HG02798 (cell line): ENCODE results near the gene FER.
"Not testable (repeated sequence)": the region's sequence is repeated elsewhere in the genome, so short reads cannot be mapped to it uniquely, and the experiment has no call there.

Experiments
- ATAC-seq: cut with Tn5 transposase; IDR thresholded peaks from one replicate; pipeline ENCODE4 v1.9.1; 2021; ENCODE audit warnings: mild to moderate bottlenecking; ENCODE audit not compliant: unreplicated experiment, poor library complexity

Gene FER

DNA sequence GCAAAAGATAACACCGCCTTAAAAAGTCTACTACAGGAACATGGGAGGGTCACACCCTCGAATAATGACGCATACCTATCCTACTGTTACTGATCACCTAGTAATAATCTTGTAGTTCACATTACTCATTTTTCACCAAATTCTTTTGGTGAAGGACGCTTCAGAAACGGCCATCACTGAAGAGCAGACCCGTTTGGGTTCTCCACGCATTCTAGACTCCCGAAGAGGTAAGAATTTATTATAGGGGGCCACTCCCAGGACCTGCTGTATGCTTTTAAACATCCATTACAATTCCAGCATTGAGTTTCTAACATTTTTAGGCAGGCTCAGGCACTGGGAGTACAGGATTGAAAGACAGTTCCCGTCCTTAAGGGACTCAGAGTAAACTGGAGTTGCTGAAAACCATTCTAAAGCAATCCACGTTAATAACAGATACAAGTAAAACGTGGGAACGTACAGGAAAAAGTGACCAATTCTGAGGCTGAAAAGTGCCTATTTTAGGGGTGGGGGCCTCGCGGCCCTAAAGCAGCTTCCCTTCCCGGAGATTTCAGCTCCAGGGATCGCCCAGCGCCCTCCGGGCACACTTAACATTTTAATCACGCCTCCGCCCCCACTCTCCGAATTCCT lies at the start of gene FER:
Gene FER, plus strand, starts transcription at position 124 of the 627 bp plus-strand sequence. CDS start 50,286 bp downstream, outside the sequence.
- ATAC-seq, result peak; percentile 27

DNA sequence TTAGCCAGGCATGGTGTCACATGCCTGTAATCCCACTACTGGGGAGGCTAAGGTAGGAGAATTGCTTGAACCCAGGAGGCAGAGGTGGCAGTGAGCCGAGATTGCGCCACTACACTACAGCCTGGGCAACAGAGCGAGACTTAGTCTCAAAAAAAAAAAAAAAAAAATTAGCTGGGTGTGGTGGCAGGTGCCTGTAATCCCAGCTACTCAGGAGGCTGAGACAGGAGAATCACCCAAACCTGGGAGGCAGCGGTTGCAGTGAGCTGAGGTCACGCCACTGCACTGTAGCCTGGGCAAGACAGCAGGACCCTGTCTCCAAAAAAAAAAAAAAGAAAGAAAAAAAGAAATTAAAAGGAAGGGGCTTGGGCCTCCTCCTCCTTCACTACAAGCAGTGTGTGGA lies 47.3 kb upstream of the FER start:
- ATAC-seq, result not testable (repeated sequence)

DNA sequence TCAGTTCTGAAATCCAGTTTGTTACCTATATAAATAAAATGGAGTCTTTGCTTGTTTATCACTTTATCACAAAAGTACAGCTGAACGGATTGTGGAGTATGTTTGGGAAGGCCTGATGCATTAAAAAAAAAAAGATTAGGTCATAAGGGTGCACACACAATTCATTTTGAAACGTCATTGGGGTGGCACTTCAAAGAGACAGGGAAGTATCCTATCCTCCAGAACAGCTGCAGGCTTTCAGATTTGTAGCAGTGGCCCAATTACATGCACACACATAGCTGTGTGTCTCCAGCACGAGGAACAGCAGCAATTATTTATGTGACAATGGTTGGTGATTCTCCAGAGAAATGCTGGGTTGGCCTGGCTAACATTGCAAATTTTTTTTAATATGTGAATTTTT lies 46.8 kb upstream of the FER start:
- no peak for ATAC-seq

DNA sequence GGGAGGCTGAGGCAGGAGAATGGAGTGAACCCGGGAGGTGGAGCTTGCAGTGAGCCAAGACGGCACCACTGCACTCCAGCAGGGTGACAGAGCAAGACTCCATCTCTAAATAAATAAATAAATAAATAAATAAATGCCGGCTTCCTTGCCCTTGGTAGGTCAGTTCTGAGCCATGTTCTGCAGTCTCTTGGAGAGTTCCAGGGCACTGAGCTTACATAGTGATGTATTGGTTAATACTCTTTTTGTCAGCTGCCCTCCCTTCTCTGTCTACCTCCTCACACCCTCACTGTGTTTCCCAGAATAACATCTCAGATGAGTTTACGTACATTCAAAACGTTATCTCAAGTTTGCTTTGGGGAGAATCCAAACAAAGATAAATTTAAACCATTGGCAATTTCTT lies 45.2 kb upstream of the FER start:
- ATAC-seq, result no peak

DNA sequence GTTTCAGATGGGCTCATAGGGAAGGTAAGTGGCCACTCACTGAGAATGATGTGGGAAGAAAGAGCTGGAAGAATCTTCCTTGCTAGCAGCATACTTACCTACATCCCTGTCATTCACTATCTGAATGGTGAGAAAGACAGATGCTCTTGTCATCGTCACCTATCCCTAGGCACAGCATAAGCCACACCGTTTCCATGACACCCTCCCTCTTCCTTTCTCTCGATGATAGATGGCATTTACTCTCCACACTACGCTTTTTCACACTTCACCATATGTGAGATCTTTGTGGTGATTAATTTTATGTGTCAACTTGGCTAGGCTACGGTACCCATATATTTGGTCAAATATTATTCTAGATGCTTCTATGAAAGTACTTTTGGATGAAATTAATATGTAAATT lies 44.4 kb upstream of the FER start:
- ATAC-seq, result no peak

DNA sequence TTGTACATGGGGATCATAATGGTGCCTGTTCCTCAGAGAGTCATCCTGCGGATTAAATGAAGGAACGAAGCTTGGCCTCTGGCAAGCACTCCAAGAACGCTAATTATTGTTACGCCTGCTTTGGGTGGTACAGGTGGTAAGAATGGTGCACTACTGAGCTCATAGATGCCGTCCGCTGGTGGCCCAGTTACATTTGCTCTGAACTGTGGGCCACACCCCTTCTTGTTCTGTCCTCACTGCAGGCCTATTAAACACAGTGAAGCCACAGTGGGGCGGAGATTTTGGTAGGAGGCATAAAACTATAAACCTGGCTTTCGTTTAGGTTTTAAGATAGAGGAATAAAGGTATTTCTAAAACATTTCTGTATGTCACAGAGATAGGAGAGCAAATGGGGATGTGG lies 40.6 kb upstream of the FER start:
- no peak for ATAC-seq

DNA sequence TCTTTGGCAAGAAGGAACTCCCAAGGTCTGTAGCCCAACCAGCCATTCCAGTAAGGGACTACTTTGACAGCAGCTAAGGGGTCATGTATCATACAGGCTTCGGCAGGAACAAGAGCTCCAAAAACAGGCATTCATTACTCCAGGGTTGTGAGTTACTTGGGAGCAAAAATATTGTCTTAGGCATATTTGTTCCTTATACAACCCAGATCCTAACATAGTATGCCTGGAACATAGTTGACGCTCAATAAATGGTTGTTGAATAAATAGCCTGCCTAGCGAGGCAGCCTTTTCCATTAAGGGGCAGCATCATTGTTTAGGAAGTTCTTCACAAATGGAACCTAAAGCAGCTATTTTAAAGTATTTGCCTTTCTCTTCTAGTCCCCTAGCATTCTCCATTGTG lies 35.8 kb upstream of the FER start:
- ATAC-seq, result no peak

DNA sequence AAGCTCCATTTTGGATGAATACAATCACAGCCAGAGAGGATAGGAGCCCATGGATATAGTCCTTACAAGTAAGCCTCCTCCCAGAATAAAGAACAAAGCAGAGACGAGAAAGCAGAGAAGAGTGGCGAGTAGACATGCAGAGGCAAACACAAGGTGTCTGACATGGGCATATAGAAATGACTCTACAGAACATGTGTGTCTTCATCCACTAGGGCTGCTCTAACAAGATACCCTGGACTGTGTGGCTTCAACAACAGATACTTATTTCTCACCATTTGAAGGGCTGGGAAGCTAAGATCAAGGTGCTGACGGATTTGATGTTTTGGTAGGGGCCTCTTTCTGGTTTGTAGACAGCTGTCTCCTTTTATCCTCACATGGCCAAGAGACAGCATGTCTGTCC lies 32.3 kb upstream of the FER start:
- no peak for ATAC-seq

DNA sequence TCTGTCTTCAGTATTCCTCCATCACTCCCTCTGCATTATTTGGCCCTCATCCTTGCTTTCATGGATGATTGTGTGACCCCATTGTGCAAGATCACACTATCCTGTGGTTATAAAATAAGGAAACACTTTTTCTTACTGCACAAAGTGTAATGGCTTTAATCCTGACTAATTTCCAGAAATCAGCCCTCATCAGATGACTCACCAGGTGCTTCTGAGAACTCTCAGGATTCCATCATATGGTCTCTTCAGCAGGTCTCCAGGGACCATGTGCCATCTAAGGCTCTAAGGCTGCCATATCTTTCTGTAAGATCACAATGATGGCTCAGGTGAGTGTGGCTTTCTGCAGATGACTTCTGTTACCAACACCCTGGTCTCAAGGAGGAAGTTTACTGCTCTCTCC lies 27.3 kb upstream of the FER start:
- peak; percentile 87 for ATAC-seq

DNA sequence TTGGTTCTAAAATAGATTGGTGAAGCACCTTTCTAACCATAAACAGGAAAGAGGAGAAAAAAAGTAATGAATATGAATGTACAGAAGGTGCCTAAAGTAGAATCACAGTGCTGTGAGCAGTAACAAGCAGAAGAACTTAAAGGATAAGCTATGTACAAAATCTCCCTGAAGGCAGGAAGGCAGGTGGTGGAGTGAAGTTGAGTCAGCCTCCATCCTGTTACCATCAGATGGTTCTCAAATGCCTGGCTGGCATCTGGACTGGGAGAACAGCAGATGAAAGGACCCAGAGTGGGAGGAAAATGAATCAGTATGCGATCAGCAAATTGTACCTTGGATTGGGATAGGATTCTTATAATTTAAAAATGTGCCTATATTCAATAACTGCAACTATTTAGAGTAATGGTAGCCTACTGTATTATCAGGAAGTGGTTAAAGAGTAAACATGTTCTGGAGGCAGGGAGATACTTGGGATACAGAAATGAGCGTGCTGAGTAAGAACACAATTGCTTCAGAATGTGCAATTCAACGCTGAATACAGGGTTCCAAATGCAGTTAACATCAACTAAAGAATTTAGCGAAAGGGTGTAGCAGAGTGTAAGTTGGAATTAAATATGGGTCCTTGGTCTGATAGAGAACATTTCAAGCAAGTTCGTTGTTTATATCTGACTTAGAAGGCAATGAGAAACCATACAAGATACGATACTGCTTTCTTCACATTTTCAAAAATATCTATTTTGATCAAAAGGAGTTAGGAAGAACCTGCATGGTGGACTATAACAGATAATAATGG lies 21.1 kb upstream of the FER start:
- no peak for ATAC-seq

DNA sequence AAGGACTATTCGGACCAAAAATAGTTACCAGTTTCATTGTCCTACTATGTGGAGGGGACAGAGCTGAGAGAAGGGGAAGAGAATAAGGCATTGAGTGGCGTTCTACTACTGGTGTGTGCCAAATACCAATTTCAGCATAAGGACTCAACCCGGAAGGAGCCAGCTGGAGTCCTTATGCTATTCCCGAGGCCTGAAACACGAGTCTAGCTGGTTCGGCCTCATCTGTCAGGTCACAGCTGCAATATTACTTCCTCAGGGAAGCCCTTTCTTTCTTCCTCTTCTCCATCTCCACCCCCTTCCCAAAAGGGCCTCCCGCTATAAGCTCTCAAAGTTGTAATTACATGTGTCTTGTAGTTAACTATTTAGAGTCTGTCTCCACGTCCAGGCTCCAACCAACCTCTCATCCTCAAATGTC lies 20.5 kb upstream of the FER start:
- ATAC-seq, result no peak

DNA sequence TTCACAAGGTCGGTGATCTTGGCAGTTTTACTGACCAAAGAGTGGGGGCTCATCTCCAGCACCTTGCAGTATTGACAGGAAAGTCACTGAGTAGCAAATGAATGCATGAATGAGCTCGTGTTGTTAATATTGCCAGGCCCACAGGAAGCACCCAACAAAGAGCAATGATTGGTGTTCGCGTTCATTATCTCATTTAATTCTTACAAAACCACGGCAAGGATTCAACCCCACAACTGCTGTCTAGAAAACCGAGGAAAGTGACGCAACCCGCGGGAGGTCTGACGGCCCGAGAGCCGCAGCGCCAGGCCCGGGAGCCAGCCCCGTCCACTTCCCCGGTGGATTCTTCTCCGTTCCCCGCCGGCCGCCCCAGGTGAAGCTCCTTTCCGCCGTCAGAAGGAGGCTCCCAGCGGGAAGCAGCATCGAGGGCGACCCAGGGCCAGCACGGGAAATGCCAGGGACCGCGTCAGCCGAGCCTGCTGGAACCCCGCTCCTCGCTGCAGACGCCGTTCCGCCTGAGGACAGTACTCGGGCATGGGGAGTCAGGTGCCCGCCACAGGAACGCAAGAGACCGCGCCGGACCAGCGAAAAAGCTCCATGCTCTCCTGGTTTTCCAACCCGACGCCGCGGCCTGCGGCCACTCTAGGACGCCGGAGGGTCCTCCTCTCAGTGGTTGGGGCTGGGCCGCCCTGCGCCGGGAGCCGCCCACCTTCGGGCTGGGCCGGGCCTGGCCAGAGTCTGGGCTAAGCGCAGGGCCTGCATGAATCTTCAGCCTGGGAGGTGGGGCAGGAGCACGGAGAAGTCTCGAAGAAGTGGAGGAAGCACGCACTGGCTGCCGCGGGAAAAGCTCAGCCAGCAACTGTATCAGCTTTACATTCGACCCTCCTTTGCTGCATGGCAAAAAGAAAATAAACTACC lies 19.8 kb upstream of the FER start:
- peak; percentile 91 for ATAC-seq

DNA sequence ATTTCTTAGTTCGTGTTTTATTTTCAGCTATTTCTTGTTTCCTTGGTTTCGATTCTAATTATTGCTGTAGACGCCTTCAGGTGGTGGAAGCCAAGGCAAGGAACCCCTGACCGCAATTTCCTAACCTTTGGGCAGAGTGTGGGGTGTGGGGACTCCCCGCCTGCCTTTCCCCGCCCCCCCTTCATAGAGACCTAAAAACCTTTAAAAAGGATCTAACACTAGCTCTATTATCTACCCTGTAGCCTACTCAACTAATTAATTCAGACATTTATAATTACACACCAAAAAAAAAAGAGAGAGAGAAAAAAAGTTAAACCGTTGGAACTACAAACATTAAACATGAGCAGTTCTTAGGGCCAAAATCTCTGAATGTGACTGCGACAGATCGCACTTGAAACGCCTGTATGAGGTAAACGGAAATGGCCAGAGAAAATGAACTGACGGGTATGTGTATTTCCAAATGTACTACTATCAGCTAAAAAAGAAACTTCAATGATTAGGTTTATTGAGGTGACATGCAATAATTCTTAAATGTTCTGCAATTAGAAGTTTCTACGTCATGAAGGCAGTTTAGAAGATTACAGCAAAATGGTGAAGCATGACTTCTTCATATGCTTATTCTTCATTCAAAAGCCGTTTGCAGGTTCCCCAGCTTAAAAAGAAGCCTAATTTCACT lies 19.0 kb upstream of the FER start:
- peak; percentile 29 for ATAC-seq

DNA sequence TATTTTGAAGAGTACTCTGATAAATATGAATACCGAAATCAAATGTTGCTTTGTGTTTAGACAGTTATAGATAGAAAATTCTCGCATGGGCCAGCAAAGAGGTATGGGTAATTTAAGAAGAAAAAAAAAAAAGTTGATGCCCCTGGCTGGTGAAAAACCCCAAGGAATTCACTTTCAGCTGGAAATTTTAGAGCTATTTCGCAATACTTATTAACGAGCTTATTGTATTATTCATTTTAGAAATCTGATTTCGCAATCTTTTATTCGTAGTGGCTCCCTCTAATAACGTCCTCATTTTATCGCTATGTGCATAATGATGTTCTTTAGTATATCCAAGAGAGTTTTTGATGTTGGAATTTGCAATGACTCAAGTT lies 18.5 kb upstream of the FER start:
- no peak for ATAC-seq

DNA sequence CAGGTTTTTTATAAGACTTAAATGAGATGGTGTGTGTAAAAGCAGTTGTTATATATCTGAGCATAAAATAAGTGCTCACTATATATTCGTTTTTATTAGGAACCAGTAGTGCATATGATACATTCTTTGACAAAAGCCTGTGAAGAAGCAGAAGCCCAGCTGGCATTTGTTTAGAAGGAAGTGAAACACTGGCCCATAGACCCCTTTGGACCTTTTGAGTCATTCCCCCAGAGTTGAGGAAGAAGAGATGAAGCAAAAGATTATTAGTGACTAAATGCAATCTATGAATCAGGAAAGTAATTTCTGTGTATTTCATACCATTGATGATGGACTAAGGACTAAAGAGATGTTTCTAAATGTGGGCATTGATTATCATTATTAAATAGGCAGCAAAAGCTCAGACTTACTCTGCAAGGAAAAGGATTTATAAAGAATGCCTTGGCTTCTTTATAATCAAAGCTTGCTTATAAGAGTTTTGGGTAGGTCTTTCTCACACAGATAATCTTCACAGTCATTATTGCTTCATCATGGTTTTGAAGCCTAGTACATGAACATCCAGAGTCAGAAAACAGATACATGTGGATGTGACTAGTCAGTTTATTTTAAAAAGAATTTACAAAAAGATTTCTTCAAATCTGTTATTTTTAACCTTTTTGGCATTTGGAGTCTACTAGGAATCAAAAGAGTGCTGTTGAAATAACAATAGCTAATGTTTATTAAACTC lies 16.9 kb upstream of the FER start:
- peak; percentile 28 for ATAC-seq

DNA sequence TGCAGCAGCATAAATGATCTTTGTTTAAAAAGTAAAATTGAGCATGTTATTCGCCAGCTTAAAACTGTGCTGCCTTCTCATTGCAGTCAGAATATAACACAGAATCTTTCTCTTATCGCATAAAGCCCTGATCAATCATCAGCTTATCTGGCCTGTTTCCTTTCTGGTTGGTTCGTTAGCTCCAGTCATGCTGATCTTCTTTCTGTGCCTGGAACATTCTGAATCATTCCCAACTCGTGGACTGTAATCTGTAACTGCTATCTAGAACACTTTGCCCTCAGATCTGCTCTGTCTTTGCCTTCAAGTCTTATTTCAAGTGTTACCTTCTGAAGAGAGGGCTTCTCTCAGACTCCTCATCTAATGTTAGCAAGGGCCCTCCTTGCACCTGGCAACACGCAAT lies 11.9 kb upstream of the FER start:
- ATAC-seq, result no peak

DNA sequence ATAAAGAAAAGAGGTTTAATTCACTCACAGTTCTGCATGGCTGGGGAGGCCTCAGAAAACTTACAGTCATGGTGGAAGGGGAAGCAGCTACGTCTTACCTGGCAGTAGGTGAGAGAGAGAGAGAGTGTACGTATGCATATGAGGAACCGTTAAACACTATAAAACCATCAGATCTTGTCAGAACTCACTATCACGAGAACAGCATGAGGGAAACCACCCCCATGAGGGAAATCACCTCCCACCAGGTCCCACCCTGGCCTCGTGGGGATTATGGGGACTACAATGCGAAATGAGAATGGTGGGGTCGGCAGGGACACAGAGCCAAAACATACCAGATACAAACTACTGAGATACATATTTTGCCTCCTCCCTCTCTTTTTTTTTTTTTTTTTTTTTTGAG lies 10.8 kb upstream of the FER start:
- no peak for ATAC-seq

DNA sequence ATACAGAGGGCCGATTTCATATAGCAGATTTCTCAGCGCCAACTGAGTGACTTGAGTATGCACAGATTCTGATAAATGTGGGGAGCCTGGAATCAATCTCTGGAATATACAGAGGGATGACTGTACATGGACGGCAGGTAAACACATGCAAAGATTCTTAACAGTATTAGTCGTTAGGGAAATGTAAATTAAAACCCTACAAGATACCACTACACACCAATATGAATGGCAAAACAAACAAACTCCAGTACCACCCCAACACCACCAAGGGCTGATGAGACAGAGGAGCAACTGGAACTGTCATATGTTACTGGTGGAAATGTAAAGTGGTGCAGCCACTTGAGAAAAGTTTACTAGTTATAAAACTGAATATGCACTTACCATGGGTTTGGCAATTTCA lies 8.3 kb upstream of the FER start:
- no peak for ATAC-seq

DNA sequence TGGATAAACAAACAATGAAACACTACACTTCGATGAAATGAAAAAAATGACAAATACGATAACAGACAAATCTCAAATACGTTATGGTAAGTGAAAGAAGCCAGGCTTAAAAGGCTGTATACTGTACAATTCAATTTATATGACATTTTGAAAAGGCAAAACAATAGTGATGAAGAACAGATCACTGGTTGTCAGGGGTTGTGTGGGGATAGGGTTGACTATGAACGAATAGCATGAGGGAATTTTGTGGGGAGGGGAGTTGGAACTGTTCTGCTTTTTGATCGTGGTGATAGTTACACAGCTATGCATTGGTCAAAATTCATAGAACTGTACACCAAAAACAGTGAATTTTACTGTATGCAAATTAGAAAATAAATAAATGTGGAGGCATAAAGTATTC lies 7.8 kb upstream of the FER start:
- ATAC-seq, result no peak

DNA sequence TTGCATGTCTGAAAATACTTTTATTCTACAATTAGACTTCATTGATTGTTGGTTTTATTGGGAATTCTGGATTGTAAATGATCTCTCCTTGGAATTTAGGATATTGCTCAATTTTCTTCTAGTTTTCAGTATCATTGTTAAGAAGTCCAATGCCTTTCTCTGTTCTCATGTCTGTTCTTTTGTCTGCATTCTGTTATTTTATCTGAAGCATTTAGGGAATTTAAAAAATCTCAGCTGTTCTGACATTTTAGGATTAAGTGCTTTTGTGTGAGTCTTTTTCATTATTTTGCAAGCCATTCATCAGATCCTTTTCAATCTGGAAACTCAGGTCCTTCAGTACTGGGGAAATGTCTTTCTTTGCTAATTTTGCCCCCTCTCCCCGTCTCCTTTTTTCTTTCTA lies 4.4 kb upstream of the FER start:
- no peak for ATAC-seq
